ENCODE data around the gene PTPN21.

The PTPN21 gene

GRCh38 chr14:88554457-88555286 lies at the start of gene PTPN21:
Gene PTPN21 (minus strand): TSS chr14:88555007. CDS start chr14:88550417, 4,590 bp downstream.
- no peak for DNase-seq

GRCh38 chr14:88604212-88604611 lies 49.4 kb upstream of the PTPN21 start:
- DNase-seq, result no peak

GRCh38 chr14:88599761-88600439 lies 45.1 kb upstream of the PTPN21 start:
- DNase-seq, result no peak

- DNase-seq, result no peak
Measured at GRCh38 chr14:88599326-88599725, 44.5 kb upstream of the PTPN21 start.

- no peak for DNase-seq
Measured at GRCh38 chr14:88598097-88598675, 43.4 kb upstream of the PTPN21 start.

- no peak for DNase-seq
Measured at GRCh38 chr14:88597601-88598000, 42.8 kb upstream of the PTPN21 start.

- DNase-seq, result no peak
Measured at GRCh38 chr14:88597038-88597437, 42.2 kb upstream of the PTPN21 start.

GRCh38 chr14:88592031-88592430 lies 37.2 kb upstream of the PTPN21 start:
- no peak for DNase-seq

GRCh38 chr14:88590173-88590572 lies 35.4 kb upstream of the PTPN21 start:
- DNase-seq, result no peak

- no peak for DNase-seq
Measured at GRCh38 chr14:88588081-88588480, 33.3 kb upstream of the PTPN21 start.

- no peak for DNase-seq
Measured at GRCh38 chr14:88584451-88584850, 29.6 kb upstream of the PTPN21 start.

GRCh38 chr14:88576222-88576621 lies 21.4 kb upstream of the PTPN21 start:
- no peak for DNase-seq

GRCh38 chr14:88572117-88572516 lies 17.3 kb upstream of the PTPN21 start:
- DNase-seq, result no peak

GRCh38 chr14:88568196-88568595 lies 13.4 kb upstream of the PTPN21 start:
- no peak for DNase-seq

GRCh38 chr14:88565427-88565826 lies 10.6 kb upstream of the PTPN21 start:
- DNase-seq, result no peak

- DNase-seq, result no peak
Measured at GRCh38 chr14:88563845-88564244, 9.0 kb upstream of the PTPN21 start.

- peak; percentile 61 for DNase-seq
Measured at GRCh38 chr14:88562831-88563686, 8.3 kb upstream of the PTPN21 start, which contains the start of gene ZC3H14. Gene ZC3H14 (plus strand): TSS chr14:88563037. CDS start chr14:88563134, 97 bp downstream.

- no peak for DNase-seq
Measured at GRCh38 chr14:88562532-88562830, 7.7 kb upstream of the PTPN21 start.

GRCh38 chr14:88559852-88560251 lies 5.0 kb upstream of the PTPN21 start:
- no peak for DNase-seq

GRCh38 chr14:88556581-88556980 lies 1.8 kb upstream of the PTPN21 start:
- DNase-seq, result no peak

GRCh38 chr14:88553886-88554456 lies 836 bp downstream of the PTPN21 start:
- no peak for DNase-seq

- DNase-seq, result no peak
Measured at GRCh38 chr14:88552876-88553275, 1.9 kb downstream of the PTPN21 start.

GRCh38 chr14:88551980-88552431 lies 2.8 kb downstream of the PTPN21 start:
- no peak for DNase-seq
